Neural cell (in vitro differentiated cells): ENCODE measurements around the gene PTPRK. TPM values are rescaled to one million over a fixed set of nuclear protein-coding genes. Genes with fewer than 3 reads are reported as not detected.

ENCODE experiments used
- H2AFZ ChIP-seq: fragments of 200-600, 300-800 bp; sonication (generic), shearing (Covaris generic); 2 replicates; pipeline ENCODE4 v1.6.0; 2014; ENCODE audit warnings: low read depth, mild to moderate bottlenecking, antibody characterized with exemption, low read length, moderate library complexity
- H3F3A ChIP-seq: fragments of 200-600 bp; shearing (Covaris generic); 2 replicates; pipeline ENCODE4 v1.6.1; 2016; ENCODE audit warnings: mild to moderate bottlenecking, moderate library complexity, mixed read lengths, antibody characterized with exemption, low read length; ENCODE audit not compliant: insufficient read depth, poor library complexity, severe bottlenecking
- H3K27ac ChIP-seq: fragments of 200-600, 300-800 bp; sonication (generic), shearing (Covaris generic); 2 replicates; pipeline ENCODE4 v1.5.1; 2014; ENCODE audit warnings: mild to moderate bottlenecking, low read length, moderate library complexity
- H3K27me3 ChIP-seq: fragments of 300-800, 200-600 bp; sonication (generic), shearing (Covaris generic); 2 replicates; pipeline ENCODE4 v1.6.0; 2014; ENCODE audit warnings: mild to moderate bottlenecking, low read depth, low read length, moderate library complexity; ENCODE audit not compliant: insufficient read depth
- H3K36me3 ChIP-seq: fragments of 300-800, 200-600 bp; sonication (generic), shearing (Covaris generic); 2 replicates; pipeline ENCODE4 v1.5.1; 2014; ENCODE audit warnings: mild to moderate bottlenecking, antibody characterized with exemption, low read length, moderate library complexity; ENCODE audit not compliant: insufficient read depth
- H3K4me2 ChIP-seq: fragments of 300-800, 200-600 bp; sonication (generic), shearing (Covaris generic); 2 replicates; pipeline ENCODE4 v1.6.0; 2014; ENCODE audit warnings: mild to moderate bottlenecking, low read length
- H3K4me3 ChIP-seq: fragments of 300-800, 200-600 bp; sonication (generic), shearing (Covaris generic); 2 replicates; pipeline ENCODE4 v1.5.1; 2014; ENCODE audit warnings: mild to moderate bottlenecking, low read length, moderate library complexity
- H3K79me2 ChIP-seq: fragments of 200-600 bp; shearing (Covaris generic); replicated peaks from 2 replicates; pipeline ENCODE4 v1.6.0; 2014; ENCODE audit warnings: mild to moderate bottlenecking, low read length, moderate library complexity; ENCODE audit not compliant: insufficient read depth
- H3K9ac ChIP-seq: fragments of 300-800, 200-600 bp; sonication (generic), shearing (Covaris generic); 2 replicates; pipeline ENCODE4 v1.6.1; 2016; ENCODE audit warnings: mild to moderate bottlenecking, low read length, mixed read lengths
- H3K9me2 ChIP-seq: fragments of 200-600 bp; shearing (Covaris generic); 2 replicates; pipeline ENCODE4 v1.6.1; 2016; ENCODE audit warnings: mild to moderate bottlenecking, low read length, mixed read lengths; ENCODE audit not compliant: insufficient read depth
- H3K9me3 ChIP-seq: fragments of 200-600, 300-800 bp; sonication (generic), shearing (Covaris generic); 2 replicates; pipeline ENCODE4 v1.6.1; 2016; ENCODE audit warnings: mild to moderate bottlenecking, mixed run types, low read length, moderate library complexity, mixed read lengths
- H4K20me1 ChIP-seq: fragments of 200-600 bp; shearing (Covaris generic); 2 replicates; pipeline ENCODE4 v1.6.1; 2016; ENCODE audit warnings: mild to moderate bottlenecking, mixed run types; ENCODE audit not compliant: insufficient read depth
- CTCF ChIP-seq: fragments of 450-650 bp; IDR thresholded peaks from 2 replicates; pipeline ENCODE4 v1.5.1; 2014; ENCODE audit warnings: antibody characterized with exemption, mild to moderate bottlenecking, moderate library complexity; ENCODE audit not compliant: poor library complexity, severe bottlenecking
- EP300 ChIP-seq: fragments of 450-650 bp; conservative IDR thresholded peaks from 2 replicates; pipeline ENCODE4 v1.6.1; 2014; ENCODE audit warnings: antibody characterized with exemption, mild to moderate bottlenecking, moderate library complexity; ENCODE audit not compliant: poor library complexity, severe bottlenecking
- EZH2 ChIP-seq: fragments of 200-600, 300-800 bp; shearing (Covaris generic), sonication (generic); IDR thresholded peaks from 2 replicates; pipeline ENCODE4 v1.6.1; 2014; ENCODE audit warnings: antibody characterized with exemption, low read length, borderline replicate concordance, mild to moderate bottlenecking; ENCODE audit not compliant: insufficient read depth, poor library complexity, severe bottlenecking
- MXI1 ChIP-seq: fragments of 450-650 bp; conservative IDR thresholded peaks from 2 replicates; pipeline ENCODE4 v1.6.1; 2014; ENCODE audit warnings: antibody characterized with exemption, mild to moderate bottlenecking; ENCODE audit not compliant: poor library complexity, severe bottlenecking
- POLR2AphosphoS5 ChIP-seq: IDR thresholded peaks from 2 replicates; pipeline ENCODE4 v1.6.1; 2012
- RAD21 ChIP-seq: fragments of 450-650 bp; conservative IDR thresholded peaks from 2 replicates; pipeline ENCODE4 v1.6.1; 2014; ENCODE audit warnings: antibody characterized with exemption, mild to moderate bottlenecking, moderate library complexity
- REST ChIP-seq: IDR thresholded peaks from 2 replicates; pipeline ENCODE4 v1.6.1; 2012; ENCODE audit warnings: borderline replicate concordance
- SMC3 ChIP-seq: fragments of 450-650 bp; conservative IDR thresholded peaks from 2 replicates; pipeline ENCODE4 v1.6.1; 2014; ENCODE audit warnings: antibody characterized with exemption, mild to moderate bottlenecking, moderate library complexity; ENCODE audit not compliant: poor library complexity
- TAF1 ChIP-seq: IDR thresholded peaks from 2 replicates; pipeline ENCODE4 v1.6.1; 2012; ENCODE audit warnings: low read depth
- polyA plus RNA-seq: library from polyadenylated mRNA; depleted of rRNA; stranded (reverse); fragments of >200 nt; gene quantifications from 2 replicates; pipeline ENCODE4 v1.2.3, GENCODE V29; 2014

The PTPRK gene
- polyA plus RNA-seq, 1 donor from 2014 or later, result 10.4 TPM

- Histone ChIP-seq H2AFZ (no peak overlapping the region), H4K20me1 (no peaks in the 10 kb centered on the region), H3K9ac (no peak overlapping the region), H3K27me3 (no peaks in the 10 kb centered on the region), H3F3A (peaks cover 8% of the 10 kb centered on the region), H3K4me3 (no peak overlapping the region), H3K36me3 (no peaks in the 10 kb centered on the region), H3K9me2 (no peaks in the 10 kb centered on the region), H3K9me3 (no peaks in the 10 kb centered on the region), H3K4me2 (no peak overlapping the region), H3K27ac (peak overlapping the region; percentile 52), H3K79me2 (no peaks in the 10 kb centered on the region)
- TF ChIP-seq REST, result no peak
- no peak for TF ChIP-seq TAF1
- no peak for TF ChIP-seq RAD21
- TF ChIP-seq EZH2, result no peak
These were observed 348.3 kb downstream of the PTPRK start for GRCh38 chr6:128172081-128172480.

- Histone ChIP-seq H4K20me1 (no peaks in the 10 kb centered on the region), H3K27me3 (no peaks in the 10 kb centered on the region), H3K79me2 (no peaks in the 10 kb centered on the region), H3K4me3 (no peak overlapping the region), H3K4me2 (peak overlapping the region; percentile 17), H3K36me3 (no peaks in the 10 kb centered on the region), H3F3A (peaks cover 8% of the 10 kb centered on the region), H3K9me2 (no peaks in the 10 kb centered on the region), H3K27ac (peak overlapping the region; percentile 52), H3K9ac (no peak overlapping the region), H3K9me3 (no peaks in the 10 kb centered on the region), H2AFZ (no peak overlapping the region)
- TF ChIP-seq TAF1 (no peak), REST (peak; percentile 76), SMC3 (peak; percentile 29), MXI1 (no peak), POLR2AphosphoS5 (peak; percentile 95), CTCF (no peak), RAD21 (peak; percentile 26), EZH2 (no peak), EP300 (peak; percentile 99)
These were observed 349.2 kb downstream of the PTPRK start for GRCh38 chr6:128171182-128171581.
